ENCODE data around the gene CNTNAP1. TPM values are rescaled to one million over a fixed set of nuclear protein-coding genes. Genes with fewer than 3 reads are reported as not detected.

The CNTNAP1 gene
- total RNA-seq, 5 donors from 2014 or later (not counting 1 experiment from before 2014, with no cell fraction given), result 2.2 to 18.3 (median 3.0) TPM

GRCh38 chr17:42748908-42749798, 66.8 kb downstream of the CNTNAP1 start:
- H3K27ac Mint-ChIP-seq, result no peak overlapping the region
- CTCF ChIA-PET, result interaction anchor here in 1 of 2 donors (1.1 kb wide), 1 partner anchor 14 kb away, joined by 3 read pairs; no protein-coding TSS in a partner anchor
- POLR2A ChIA-PET, result no interaction called here

More at GRCh38 chr17:42748908-42749798, 66.8 kb downstream of the CNTNAP1 start:
- no peaks in the 10 kb centered on the region for H3K9me3 ChIP-seq
- H3K36me3 Mint-ChIP-seq, result no peaks in the 10 kb centered on the region
- H3K9me3 Mint-ChIP-seq, result no peaks in the 10 kb centered on the region
- H3K27me3 ChIP-seq (replicated peaks in 1 of 2; ENCODE audit: control insufficient read depth in 2 of 2, extremely low read depth in 1 of 2, insufficient read depth in 2 of 2, low read length in 1 of 2), result peaks cover 0 to 30% of the 10 kb centered on the region in 2 experiments
- WGBS (ENCODE audit: insufficient coverage), result 78% methylated on average over 6 of the region's 11 CpGs
- H3K4me3 ChIP-seq (ENCODE audit: control insufficient read depth in 1 of 2, extremely low read depth in 1 of 2, low read length in 1 of 2), result no peak overlapping the region
- H3K36me3 ChIP-seq (ENCODE audit: control insufficient read depth in 2 of 2, extremely low read depth in 1 of 2, insufficient read depth in 1 of 2, low read length in 1 of 2), result no peaks in the 10 kb centered on the region
- peaks cover 4 to 9% of the 10 kb centered on the region in 2 experiments for H3K4me1 ChIP-seq (ENCODE audit: control insufficient read depth in 1 of 2, extremely low read depth in 1 of 2, insufficient read depth in 2 of 2, low read length in 2 of 2)
- H3K4me3 Mint-ChIP-seq, result no peak overlapping the region
- ATAC-seq (replicated peaks in 1 of 4) (no peak), DNase-seq (no peak)
- H3K27me3 Mint-ChIP-seq, result peaks cover 10 to 19% of the 10 kb centered on the region in 2 donors
- peaks cover 8 to 9% (median 8%) of the 10 kb centered on the region in 3 donors for H3K4me1 Mint-ChIP-seq
- no peak overlapping the region for H3K27ac ChIP-seq (ENCODE audit: low read length)

Other genes with a start within 250 kb of the CNTNAP1 start
- gene ATP6V0A1, start 223.7 kb upstream of the CNTNAP1 start, total RNA-seq, result 10 to 100 TPM; 11.1 to 18.0 (median 14.9) TPM
- gene NAGLU, start 146.3 kb upstream of the CNTNAP1 start, total RNA-seq, result 10 to 100 TPM; 13.2 to 35.1 (median 28.8) TPM
- 1 to 10 TPM; 1.2 to 2.2 (median 1.4) TPM for gene HSD17B1, start 129.6 kb upstream of the CNTNAP1 start, total RNA-seq
- gene COASY, start 120.4 kb upstream of the CNTNAP1 start, total RNA-seq, result 10 to 100 TPM; 43.2 to 79.0 (median 74.9) TPM
- 10 to 100 TPM; 31.4 to 68.9 (median 61.2) TPM for gene MLX, start 115.4 kb upstream of the CNTNAP1 start, total RNA-seq
- 1 to 10 TPM; 2.2 to 4.3 (median 3.2) TPM for gene PSMC3IP, start 104.8 kb upstream of the CNTNAP1 start, total RNA-seq
- gene RETREG3, start 73.2 kb upstream of the CNTNAP1 start, total RNA-seq, result 100 to 1,000 TPM in 3 of 5 donors, 10 to 100 TPM in 2; 72.4 to 150 (median 139) TPM
- gene TUBG1, start 72.8 kb upstream of the CNTNAP1 start, total RNA-seq, result 10 to 100 TPM in 3 of 5 donors, 1 to 10 TPM in 2; 6.5 to 18.9 (median 16.2) TPM
- gene TUBG2, start 23.2 kb upstream of the CNTNAP1 start, total RNA-seq, result 10 to 100 TPM; 13.7 to 22.3 (median 20.5) TPM
- 1 to 10 TPM in 1 of 5 donors, under 1 TPM in 4; 0.13 to 2.5 (median 0.58) TPM for gene PLEKHH3, start 5.5 kb upstream of the CNTNAP1 start, total RNA-seq
- gene CCR10, start 688 bp upstream of the CNTNAP1 start, total RNA-seq, result 1 to 10 TPM in 4 of 5 donors, under 1 TPM in 1; 0.53 to 7.8 (median 1.3) TPM
- gene EZH1, start 62.5 kb downstream of the CNTNAP1 start, total RNA-seq, result 100 to 1,000 TPM in 4 of 5 donors, 10 to 100 TPM in 1; 87.1 to 161 (median 146) TPM
- gene RAMP2, start 78.7 kb downstream of the CNTNAP1 start, total RNA-seq, result not detected
- 10 to 100 TPM; 34.7 to 42.5 (median 38.7) TPM for gene VPS25, start 90.9 kb downstream of the CNTNAP1 start, total RNA-seq
- gene WNK4, start 98.1 kb downstream of the CNTNAP1 start, total RNA-seq, result 1 to 10 TPM in 1 of 5 donors, under 1 TPM in 3, not detected in 1; 0.38 to 1.3 (median 0.60) TPM
- 10 to 100 TPM in 4 of 5 donors, 1 to 10 TPM in 1; 7.9 to 32.4 (median 29.8) TPM for gene COA3, start 116.2 kb downstream of the CNTNAP1 start, total RNA-seq
- not detected for gene CNTD1, start 116.3 kb downstream of the CNTNAP1 start, total RNA-seq
- gene BECN1, start 141.8 kb downstream of the CNTNAP1 start, total RNA-seq, result 100 to 1,000 TPM in 4 of 5 donors, 10 to 100 TPM in 1; 92.1 to 138 (median 105) TPM
- 10 to 100 TPM; 68.0 to 79.1 (median 77.2) TPM for gene PSME3, start 150.9 kb downstream of the CNTNAP1 start, total RNA-seq
- 1 to 10 TPM; 2.2 to 3.7 (median 3.2) TPM for gene AOC2, start 162.0 kb downstream of the CNTNAP1 start, total RNA-seq
- 1 to 10 TPM; 1.2 to 2.1 (median 1.2) TPM for gene AOC3, start 168.7 kb downstream of the CNTNAP1 start, total RNA-seq
- under 1 TPM in 3 of 5 donors, not detected in 2; 0.19 to 0.30 (median 0.20) TPM for gene G6PC1, start 218.3 kb downstream of the CNTNAP1 start, total RNA-seq

All from T-cell (primary cell).